H1 (cell line): ENCODE measurements around the gene CGB2. TPM values are rescaled to one million over a fixed set of nuclear protein-coding genes. Genes with fewer than 3 reads are reported as not detected.
"Not testable (repeated sequence)": the region's sequence is repeated elsewhere in the genome, so short reads cannot be mapped to it uniquely, and the experiment has no call there.

ENCODE experiments used
- CTCF ChIA-PET: fragments of 300-600 bp; sonication (Branson Sonifier 250); formaldehyde crosslinking; loops from one replicate; lab custom pipeline; 2021; ENCODE audit not compliant: partially characterized antibody; lab: Charles Lee
- POLR2A ChIA-PET: fragments of 300-600 bp; sonication (Branson Sonifier 250); formaldehyde crosslinking; loops from one replicate; lab custom pipeline; 2021; ENCODE audit warnings: inconsistent platforms; ENCODE audit not compliant: partially characterized antibody; lab: Charles Lee
- DNase-seq, 2 experiments: peaks; one replicate each; pipeline versions ENCODE4 v3.0.0 to v3.0.0-alpha.2; 2010 to 2022; ENCODE audit warnings: low spot score in 2 of 2, low read depth in 1 of 2, mixed read lengths in 1 of 2
- FAIRE-seq: peaks from 2 replicates; lab custom pipeline; 2011; peaks lifted over from hg19 to GRCh38; lab: Jason Lieb, UNC
- H2AFZ ChIP-seq: 2 replicates; pipeline ENCODE4 v1.8.1; 2012; ENCODE audit warnings: low read length, inconsistent platforms
- H2AK5ac ChIP-seq: 2 replicates; pipeline ENCODE4 v1.6.1; 2013; ENCODE audit warnings: low read depth, low read length
- H2BK120ac ChIP-seq: replicated peaks from 2 replicates; pipeline ENCODE3; 2013; ENCODE audit warnings: low read depth, low read length, inconsistent platforms
- H2BK12ac ChIP-seq: 2 replicates; pipeline ENCODE4 v1.6.1; 2013; ENCODE audit warnings: low read depth, low read length
- H2BK15ac ChIP-seq: 2 replicates; pipeline ENCODE4 v1.6.1; 2013; ENCODE audit warnings: low read length
- H2BK20ac ChIP-seq: 2 replicates; pipeline ENCODE4 v1.6.1; 2013; ENCODE audit warnings: low read length
- H2BK5ac ChIP-seq: 2 replicates; pipeline ENCODE4 v1.6.1; 2013; ENCODE audit warnings: low read depth, low read length
- H3K14ac ChIP-seq: 2 replicates; pipeline ENCODE4 v1.6.1; 2013; ENCODE audit warnings: inconsistent platforms; ENCODE audit not compliant: insufficient read length
- H3K18ac ChIP-seq: 2 replicates; pipeline ENCODE4 v1.6.1; 2013; ENCODE audit warnings: low read length; ENCODE audit errors: extremely low read depth
- H3K23ac ChIP-seq: 2 replicates; pipeline ENCODE4 v1.6.1; 2013; ENCODE audit warnings: inconsistent platforms; ENCODE audit not compliant: insufficient read length
- H3K23me2 ChIP-seq: 2 replicates; pipeline ENCODE4 v1.6.1; 2013; ENCODE audit warnings: low read depth, low read length
- H3K27ac ChIP-seq: 2 replicates; pipeline ENCODE4 v1.6.1; 2011; ENCODE audit warnings: low read depth, low read length, inconsistent platforms
- H3K27me3 ChIP-seq, 4 experiments: replicated peaks in 1 of 4; 1 replicate in 1 of 4; 2 replicates in 3 of 4; pipeline versions ENCODE4 v1.6.1 to v1.8.1; 2011 to 2013; ENCODE audit warnings: low read length in 3 of 4, mild to moderate bottlenecking in 3 of 4, inconsistent platforms in 2 of 4, mixed read lengths in 2 of 4, moderate library complexity in 1 of 4; ENCODE audit not compliant: control insufficient read depth in 3 of 4, insufficient read depth in 3 of 4; ENCODE audit errors: extremely low read depth in 1 of 4
- H3K36me3 ChIP-seq, 4 experiments: 2 replicates each; pipeline versions ENCODE4 v1.6.1 to v1.8.1; 2011 to 2013; ENCODE audit warnings: mild to moderate bottlenecking in 4 of 4, low read length in 3 of 4, moderate library complexity in 2 of 4, control low read depth in 1 of 4, inconsistent platforms in 1 of 4; ENCODE audit not compliant: insufficient read depth in 4 of 4, control insufficient read depth in 2 of 4
- H3K4ac ChIP-seq: replicated peaks from 2 replicates; pipeline ENCODE3; 2013; ENCODE audit warnings: low read length, low read depth, mixed read lengths, inconsistent platforms; ENCODE audit not compliant: insufficient read length
- H3K4me1 ChIP-seq, 4 experiments: replicated peaks in 1 of 4; 1 replicate in 1 of 4; 2 replicates in 3 of 4; pipeline versions ENCODE4 v1.6.1 to v1.8.1; 2011 to 2013; ENCODE audit warnings: low read length in 3 of 4, inconsistent platforms in 2 of 4, mixed read lengths in 1 of 4; ENCODE audit not compliant: insufficient read depth in 4 of 4, control insufficient read depth in 3 of 4
- H3K4me2 ChIP-seq, 2 experiments: 2 replicates each; pipeline versions ENCODE4 v1.6.1 to v1.8.1; 2011 to 2013; ENCODE audit warnings: low read depth in 2 of 2, low read length in 2 of 2, control low read depth in 1 of 2, inconsistent platforms in 1 of 2, mild to moderate bottlenecking in 1 of 2; ENCODE audit not compliant: insufficient read depth in 1 of 2
- H3K4me3 ChIP-seq, 4 experiments: fragments of 200-600, 300-600 bp in 1 of 4; sonication (generic), shearing (Covaris generic), sonication (Bioruptor Twin) in 1 of 4; 2 replicates each; pipeline versions ENCODE4 v1.5.1 to v1.8.1; 2011 to 2016; ENCODE audit warnings: low read length in 4 of 4, low read depth in 3 of 4, control low read depth in 2 of 4, inconsistent platforms in 2 of 4, mild to moderate bottlenecking in 2 of 4, mixed read lengths in 1 of 4, moderate library complexity in 1 of 4; ENCODE audit not compliant: insufficient read depth in 2 of 4; ENCODE audit errors: extremely low read depth in 1 of 4
- H3K56ac ChIP-seq: replicated peaks from 2 replicates; pipeline ENCODE3; 2013; ENCODE audit warnings: low read depth, mild to moderate bottlenecking, mixed read lengths, low read length, inconsistent platforms; ENCODE audit not compliant: insufficient read length
- H3K79me1 ChIP-seq: 2 replicates; pipeline ENCODE4 v1.6.1; 2013; ENCODE audit warnings: low read depth, low read length, control low read depth
- H3K79me2 ChIP-seq, 2 experiments: 2 replicates each; pipeline versions ENCODE4 v1.6.1 to v1.8.1; 2012 to 2013; ENCODE audit warnings: low read length in 2 of 2, mild to moderate bottlenecking in 2 of 2, inconsistent platforms in 1 of 2; ENCODE audit not compliant: insufficient read depth in 2 of 2, control insufficient read depth in 1 of 2
- H3K9ac ChIP-seq, 4 experiments: replicated peaks in 1 of 4; 1 replicate in 1 of 4; 2 replicates in 3 of 4; pipeline versions ENCODE4 v1.6.1 to v1.8.1; 2011 to 2013; ENCODE audit warnings: low read depth in 3 of 4, low read length in 3 of 4, control low read depth in 2 of 4, mild to moderate bottlenecking in 2 of 4, moderate library complexity in 2 of 4, inconsistent platforms in 1 of 4; ENCODE audit errors: extremely low read depth in 1 of 4
- H3K9me3 ChIP-seq, 2 experiments: 2 replicates each; pipeline versions ENCODE4 v1.6.1 to v1.8.1; 2012 to 2013; ENCODE audit warnings: mild to moderate bottlenecking in 2 of 2, moderate library complexity in 2 of 2, control low read depth in 1 of 2, inconsistent platforms in 1 of 2, low read depth in 1 of 2, low read length in 1 of 2, mixed read lengths in 1 of 2; ENCODE audit not compliant: insufficient read depth in 2 of 2
- H4K20me1 ChIP-seq, 2 experiments: replicated peaks in 1 of 2; 2 replicates each; pipeline versions ENCODE3 to v1.8.1; 2011 to 2013; ENCODE audit warnings: inconsistent platforms in 2 of 2, low read length in 2 of 2, mild to moderate bottlenecking in 1 of 2; ENCODE audit not compliant: insufficient read depth in 2 of 2, control insufficient read depth in 1 of 2
- H4K5ac ChIP-seq: 2 replicates; pipeline ENCODE4 v1.6.1; 2013; ENCODE audit warnings: low read length, low read depth, mixed read lengths, inconsistent platforms; ENCODE audit not compliant: insufficient read length
- H4K8ac ChIP-seq: 2 replicates; pipeline ENCODE4 v1.8.0; 2013; ENCODE audit warnings: mild to moderate bottlenecking, moderate library complexity, low read length, inconsistent platforms; ENCODE audit not compliant: insufficient read depth; ENCODE audit errors: extremely low read depth
- H4K91ac ChIP-seq: replicated peaks from 2 replicates; pipeline ENCODE3; 2013; ENCODE audit warnings: low read length, mixed read lengths, inconsistent platforms; ENCODE audit not compliant: insufficient read length
- WGBS, 2 experiments: shearing (Covaris generic) in 1 of 2; methylation state at CpG; one replicate each; pipeline versions ENCODE4 v1.1.6 to v1.1.7; 2013 to 2015; ENCODE audit warnings: low lambda C conversion rate in 2 of 2, mixed read lengths in 2 of 2, inconsistent platforms in 1 of 2, low coverage in 1 of 2, missing lambda C conversion rate in 1 of 2; ENCODE audit not compliant: insufficient replicate concordance in 2 of 2, insufficient coverage in 1 of 2, insufficient read length in 1 of 2; ENCODE audit errors: extremely low coverage in 1 of 2, missing lambda C conversion rate in 1 of 2; 5-methylcytosine and 5-hydroxymethylcytosine counted together
- polyA plus RNA-seq, 7 experiments: library from polyadenylated mRNA; depleted of rRNA in 3 of 7; stranded (reverse) in 5 of 7; unstranded in 2 of 7; fragments of >200 nt in 5 of 7; fragments of 200-250 nt in 2 of 7; gene quantifications; 1 replicate in 5 of 7; 2 replicates in 1 of 7; 4 replicates in 1 of 7; pipeline versions ENCODE4 v1.2.1 to v1.2.3, GENCODE V29; 2011 to 2013; ENCODE audit warnings: missing spikeins in 2 of 7, mixed read lengths in 2 of 7
- total RNA-seq: library from RNA; stranded (reverse); fragmentation: NEBNext Ultra II Directional; extraction: Animal tissue kit (Norgen Biotek cat#: 25700); gene quantifications from 2 replicates; pipeline ENCODE4 v1.2.1, GENCODE V29; 2021

The CGB2 gene
- total and polyA plus RNA-seq, 2 of the 8 experiments (the other 6 are each of a cell fraction or from before 2014, with no cell fraction given) = 0.71 to 3.2 TPM

- H2BK15ac ChIP-seq, H3K4me2 ChIP-seq, DNase-seq, H3K23ac ChIP-seq, H2AFZ ChIP-seq, H2BK12ac ChIP-seq, H3K9ac ChIP-seq, FAIRE-seq, H3K18ac ChIP-seq, H2BK120ac ChIP-seq, H4K8ac ChIP-seq, H4K91ac ChIP-seq, H3K14ac ChIP-seq, H3K56ac ChIP-seq, H2AK5ac ChIP-seq, H4K5ac ChIP-seq, H3K27ac ChIP-seq, H3K27me3 ChIP-seq, H3K23me2 ChIP-seq, H3K79me2 ChIP-seq, H3K4me3 ChIP-seq, H2BK20ac ChIP-seq, H4K20me1 ChIP-seq, H3K4me1 ChIP-seq, H3K36me3 ChIP-seq, H3K4ac ChIP-seq, H2BK5ac ChIP-seq, H3K9me3 ChIP-seq, H3K79me1 ChIP-seq: not testable (repeated sequence)
- ChIA-PET POLR2A (interaction anchor here (1.1 kb wide), 1 partner anchor 11 kb away, joined by 3 read pairs; no protein-coding TSS in a partner anchor), CTCF (interaction anchor here (0.6 kb wide), 1 partner anchor 198 kb away, joined by 4 read pairs; no protein-coding TSS in a partner anchor)
- WGBS, 2 experiments = 76% methylated on average over 1 of the region's 4 CpGs; no CpG with 5 or more reads in 1 of the 2 experiments
Measured at GRCh38 chr19:49042666-49043065, 11.0 kb downstream of the CGB2 start.

GRCh38 chr19:49043548-49043947 is 11.9 kb downstream of the CGB2 start, which contains the start of gene CGB5:
TSS of gene CGB5 (plus strand) at chr19:49043848. CDS start at chr19:49044210, 362 bp downstream.
- H2BK20ac ChIP-seq, H4K91ac ChIP-seq, H3K18ac ChIP-seq, H3K79me1 ChIP-seq, H4K5ac ChIP-seq, H3K14ac ChIP-seq, H3K4me2 ChIP-seq, H2AFZ ChIP-seq, H2BK12ac ChIP-seq, H3K4ac ChIP-seq, H3K4me1 ChIP-seq, H2BK15ac ChIP-seq, FAIRE-seq, H4K20me1 ChIP-seq, H3K23ac ChIP-seq, H3K36me3 ChIP-seq, H3K56ac ChIP-seq, H4K8ac ChIP-seq, H3K27me3 ChIP-seq, CTCF ChIA-PET, H2AK5ac ChIP-seq, H2BK120ac ChIP-seq, H3K79me2 ChIP-seq, H3K27ac ChIP-seq, H3K23me2 ChIP-seq, DNase-seq, H3K4me3 ChIP-seq, H3K9ac ChIP-seq, H2BK5ac ChIP-seq, H3K9me3 ChIP-seq: not testable (repeated sequence)
- POLR2A ChIA-PET = interaction anchor here (1.1 kb wide), 1 partner anchor 10 kb away, joined by 3 read pairs; no protein-coding TSS in a partner anchor
- WGBS, 2 experiments = 85% methylated on average over 14 of the region's 15 CpGs; no CpG with 5 or more reads in 1 of the 2 experiments
